Activated CD4-positive, alpha-beta T cell treated with anti-CD3 and anti-CD28 coated beads for 48 hours (primary cell): ENCODE results near the gene SLC10A3.

ENCODE experiments used
- DNase-seq: peaks from one replicate; pipeline ENCODE4 v3.0.0-alpha.2; 2020

The SLC10A3 gene

DNA sequence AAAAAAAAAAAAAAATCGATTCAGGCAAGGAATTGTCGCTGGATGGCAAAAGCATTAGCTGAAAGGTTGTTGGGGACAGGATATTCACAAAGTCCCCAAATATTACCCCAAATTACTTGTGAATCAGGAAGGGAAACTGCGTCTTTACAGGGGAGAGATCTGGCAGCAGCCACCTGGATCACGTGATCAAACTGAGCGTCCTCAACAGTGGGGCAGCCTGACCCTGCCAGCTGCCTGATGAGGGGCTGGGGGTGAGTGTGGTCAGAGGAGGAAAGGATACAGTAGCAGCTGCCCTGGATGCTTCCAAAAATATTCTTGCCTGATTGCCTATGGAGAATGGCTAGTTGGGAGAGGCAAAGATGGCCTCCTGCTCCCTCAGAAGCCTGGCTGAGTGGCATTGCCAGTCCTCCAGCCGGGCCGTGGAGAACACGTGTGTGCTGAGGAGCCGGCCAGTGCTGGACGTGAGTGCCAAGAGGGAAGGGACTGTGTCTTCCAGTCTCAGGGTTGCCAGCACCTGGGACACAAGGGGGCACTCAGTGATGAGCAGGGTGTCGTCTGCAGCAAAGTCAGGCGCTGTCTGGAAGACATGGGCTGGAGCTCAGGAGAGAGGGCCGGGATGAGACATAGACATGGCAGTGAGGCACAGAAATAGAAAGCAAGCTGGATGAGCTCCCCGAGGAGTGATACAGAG lies 8.4 kb downstream of the SLC10A3 start:
- no peak for DNase-seq

DNA sequence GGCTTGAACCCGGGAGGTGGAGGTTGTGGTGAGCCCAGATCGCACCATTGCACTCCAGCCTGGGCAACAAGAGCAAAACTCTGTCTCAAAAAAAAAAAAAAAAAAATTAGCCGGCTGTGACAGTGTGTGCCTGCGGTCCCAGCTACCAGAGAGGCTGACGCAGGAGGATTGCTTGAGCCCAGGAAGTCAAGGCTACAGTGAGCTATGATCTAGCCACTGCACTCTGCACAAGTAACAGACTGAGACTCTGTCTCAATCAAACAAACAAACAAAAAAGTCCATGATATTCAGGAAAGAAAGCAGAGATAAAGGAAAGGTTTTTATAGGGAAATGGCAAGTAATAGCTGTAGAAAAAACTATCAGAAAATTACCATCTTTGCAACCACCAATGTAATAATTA lies 9.2 kb downstream of the SLC10A3 start:
- no peak for DNase-seq

DNA sequence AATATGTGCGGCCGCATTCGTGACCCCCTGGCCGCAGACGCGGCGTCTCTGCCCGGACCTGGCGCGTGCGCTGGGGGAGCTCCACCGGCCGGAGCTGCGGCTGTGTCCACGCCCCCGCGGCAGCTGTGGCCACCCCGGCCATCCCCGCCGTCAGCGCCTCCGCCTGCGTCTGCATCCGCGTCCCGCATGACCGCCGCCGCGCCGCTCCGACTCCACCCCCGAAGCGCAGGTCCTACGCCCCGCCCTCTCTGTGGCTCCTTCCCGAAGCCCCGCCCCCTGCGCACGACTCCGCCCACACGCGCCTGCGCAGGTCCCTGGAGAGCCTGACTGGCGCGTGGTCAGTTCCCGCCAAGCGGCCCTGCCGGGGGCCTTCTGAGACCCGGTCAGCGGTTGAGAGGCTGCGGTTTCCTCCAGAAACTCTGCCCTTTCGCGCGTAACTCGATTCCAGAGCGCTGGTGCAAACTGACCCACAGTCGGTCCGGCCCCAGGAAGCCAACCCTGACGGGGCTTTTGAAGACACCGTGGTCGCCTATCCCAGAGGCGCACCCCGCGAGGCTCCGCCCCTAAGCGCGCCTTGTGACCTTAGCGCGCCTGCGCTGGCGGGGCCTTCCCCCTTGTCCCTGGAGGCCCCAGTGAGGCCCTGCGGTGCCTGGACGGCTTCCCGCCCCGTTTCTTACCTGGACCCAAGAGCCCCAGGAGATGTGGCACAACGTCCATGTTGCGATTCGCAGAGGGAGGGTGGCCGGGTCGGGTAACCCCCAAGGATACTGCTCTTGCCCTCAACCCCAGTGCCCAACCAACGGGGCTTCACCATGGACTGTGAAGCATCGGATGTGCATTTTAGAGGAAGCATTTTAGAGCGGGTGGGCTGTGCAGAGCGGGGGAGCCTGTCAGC lies 11.5 kb downstream of the SLC10A3 start, which contains the start of gene LAGE3:
Gene LAGE3, minus strand, starts transcription at position 554 of the 895 bp plus-strand sequence. Its CDS starts 366 bp downstream, at position 188.
- DNase-seq: peak; percentile 95

DNA sequence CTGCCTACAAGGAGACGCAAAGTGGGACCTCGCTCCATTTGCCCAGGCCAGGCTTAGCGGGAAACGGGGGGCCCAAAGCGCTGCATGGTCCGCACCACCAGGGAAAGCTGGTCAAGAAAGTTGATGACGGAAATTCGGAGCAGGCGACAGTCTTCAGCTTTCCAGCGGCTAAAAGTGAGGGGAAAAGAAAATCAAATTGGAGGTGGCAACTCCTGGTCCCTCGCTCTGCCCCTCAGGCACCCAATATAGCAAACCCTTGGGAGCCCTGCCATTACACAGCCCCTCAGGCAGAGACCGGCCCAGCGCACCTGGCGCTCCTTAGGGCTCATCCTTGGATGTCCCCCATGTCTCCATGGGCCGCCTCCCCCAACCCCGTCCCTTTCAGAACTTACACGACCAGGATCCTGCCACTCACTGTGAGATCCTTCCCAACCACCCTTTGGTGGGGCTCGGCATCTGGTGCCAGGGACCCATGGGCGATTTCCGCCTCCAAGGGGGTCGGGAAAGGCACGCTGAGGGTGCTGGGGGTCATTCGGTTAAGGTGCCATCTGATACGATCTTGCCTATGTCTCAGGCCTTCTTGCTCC lies 12.4 kb downstream of the SLC10A3 start:
- DNase-seq: no peak

DNA sequence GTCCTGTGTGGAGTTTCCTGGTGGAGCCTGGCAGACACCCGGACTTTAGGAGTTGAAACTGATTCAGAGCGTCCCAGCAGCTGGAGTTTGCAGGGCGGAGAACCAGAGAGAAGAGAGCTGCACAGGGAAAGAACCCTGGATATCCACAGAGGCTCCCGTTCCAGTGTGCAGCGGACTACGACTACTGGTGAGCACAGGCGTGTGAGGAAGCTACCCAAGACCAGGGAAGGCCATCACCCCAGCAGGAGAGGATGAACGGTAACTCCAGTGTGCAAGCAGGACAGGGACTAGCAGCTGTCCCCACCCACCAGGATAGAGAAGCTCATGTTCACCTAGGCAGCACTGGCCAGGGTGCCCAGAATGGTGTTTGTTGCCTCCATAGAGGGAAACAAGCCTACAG lies 13.6 kb downstream of the SLC10A3 start:
- no peak for DNase-seq

DNA sequence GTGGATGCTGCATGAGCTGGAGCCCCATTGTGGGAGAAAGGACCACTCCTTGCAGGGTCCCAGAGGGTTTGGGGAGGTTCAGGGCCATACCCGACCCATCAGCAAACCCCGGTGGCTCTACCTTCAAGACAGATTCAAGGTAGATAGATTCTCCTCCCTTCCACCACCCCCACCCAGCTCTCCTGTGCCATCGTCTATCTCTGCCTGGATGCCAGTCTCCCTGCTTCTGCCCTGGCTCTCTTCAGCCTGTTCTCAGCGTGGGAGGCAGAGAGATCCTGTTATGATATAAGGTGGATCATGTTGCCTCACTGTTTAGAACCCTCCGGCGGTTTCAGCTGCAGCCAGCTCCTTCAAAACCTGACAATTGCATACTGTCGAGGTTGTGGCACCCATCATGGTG lies 16.7 kb downstream of the SLC10A3 start:
- DNase-seq: no peak

DNA sequence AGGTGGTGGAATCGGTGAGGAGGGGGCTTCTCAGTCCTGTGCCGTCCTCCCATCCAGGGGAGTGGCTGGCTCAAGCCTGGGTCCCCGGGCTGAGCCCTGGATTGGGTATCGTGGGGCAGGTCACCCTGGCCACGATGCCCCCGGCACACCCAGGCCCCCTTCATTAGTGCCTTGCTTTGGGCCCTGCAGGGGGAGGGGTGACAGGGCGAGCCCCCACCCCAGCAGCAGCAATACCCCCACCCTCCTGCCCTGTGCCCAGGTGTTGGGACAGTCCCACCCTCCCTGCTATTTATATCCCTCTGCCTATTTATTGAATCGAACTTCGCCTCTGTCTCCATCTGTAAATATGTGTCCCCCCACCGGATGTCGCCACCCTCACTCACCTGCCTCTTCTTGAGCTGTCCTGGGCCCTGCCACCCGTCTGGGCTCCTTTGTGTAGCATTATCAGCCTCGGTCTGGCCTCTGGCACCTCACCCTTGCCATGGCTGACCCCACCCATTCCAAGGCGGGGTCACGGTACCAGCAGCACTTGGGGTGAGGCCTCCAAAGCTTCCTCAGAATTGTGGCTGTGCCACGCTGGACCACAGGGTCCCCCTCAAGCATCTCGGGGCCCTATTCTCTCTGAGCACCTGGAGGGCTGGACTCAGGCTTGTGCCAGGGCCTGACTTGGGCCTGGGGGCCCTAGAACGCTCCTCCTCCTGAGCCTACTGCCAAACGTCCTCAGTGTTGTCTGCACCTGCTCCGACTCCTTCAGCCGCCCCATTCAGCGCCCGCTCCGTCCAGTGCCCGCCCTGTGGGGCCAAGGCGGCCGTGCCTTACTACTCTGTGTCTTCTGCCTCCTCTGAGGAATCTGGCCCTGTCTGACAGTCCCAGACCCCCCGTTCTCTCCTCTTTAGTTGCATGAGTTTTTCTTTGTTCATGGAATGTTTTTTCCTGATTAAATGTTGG lies 17.5 kb downstream of the SLC10A3 start:
- no peak for DNase-seq

DNA sequence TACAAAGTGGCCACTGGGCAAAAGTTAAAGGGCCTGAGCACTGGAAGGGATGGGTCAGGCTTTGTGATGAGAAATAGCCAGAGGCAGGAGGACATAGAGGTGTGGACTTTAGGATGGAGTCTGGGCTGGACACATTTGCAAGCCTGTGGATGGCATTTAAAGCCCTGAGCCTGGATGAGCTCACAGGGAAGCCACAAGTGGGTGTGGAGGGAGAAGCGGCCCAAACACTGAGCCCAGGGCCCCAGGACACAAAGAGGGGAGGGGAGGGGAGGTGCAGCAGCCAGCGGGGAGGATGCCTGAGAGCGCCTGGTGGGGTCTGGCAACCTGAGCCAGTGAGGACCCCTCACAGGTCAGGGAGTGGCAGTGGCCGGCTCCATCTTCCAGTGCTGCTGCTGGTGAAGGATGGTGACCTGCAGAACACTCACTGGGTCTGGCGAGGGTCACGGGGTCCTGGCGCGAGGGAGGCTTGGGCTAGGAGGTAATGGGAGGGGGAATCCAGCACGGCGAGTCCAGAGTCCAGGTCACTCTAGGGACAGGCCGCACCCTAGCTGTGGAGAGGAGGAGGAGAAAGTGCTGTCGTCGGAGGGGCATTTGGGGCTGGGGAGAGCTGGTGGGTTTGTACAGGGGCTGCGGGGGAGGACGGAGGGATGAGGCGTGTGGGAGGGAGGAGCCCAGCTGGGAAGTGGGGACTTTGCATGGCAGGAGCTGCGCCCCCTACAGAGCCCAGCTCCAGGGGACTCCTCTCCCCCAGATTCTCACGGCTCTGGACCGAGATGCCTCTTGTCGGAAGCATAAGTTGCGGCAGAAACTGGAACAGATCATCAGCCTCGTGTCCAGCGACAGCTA lies 18.4 kb downstream of the SLC10A3 start:
- no peak for DNase-seq

DNA sequence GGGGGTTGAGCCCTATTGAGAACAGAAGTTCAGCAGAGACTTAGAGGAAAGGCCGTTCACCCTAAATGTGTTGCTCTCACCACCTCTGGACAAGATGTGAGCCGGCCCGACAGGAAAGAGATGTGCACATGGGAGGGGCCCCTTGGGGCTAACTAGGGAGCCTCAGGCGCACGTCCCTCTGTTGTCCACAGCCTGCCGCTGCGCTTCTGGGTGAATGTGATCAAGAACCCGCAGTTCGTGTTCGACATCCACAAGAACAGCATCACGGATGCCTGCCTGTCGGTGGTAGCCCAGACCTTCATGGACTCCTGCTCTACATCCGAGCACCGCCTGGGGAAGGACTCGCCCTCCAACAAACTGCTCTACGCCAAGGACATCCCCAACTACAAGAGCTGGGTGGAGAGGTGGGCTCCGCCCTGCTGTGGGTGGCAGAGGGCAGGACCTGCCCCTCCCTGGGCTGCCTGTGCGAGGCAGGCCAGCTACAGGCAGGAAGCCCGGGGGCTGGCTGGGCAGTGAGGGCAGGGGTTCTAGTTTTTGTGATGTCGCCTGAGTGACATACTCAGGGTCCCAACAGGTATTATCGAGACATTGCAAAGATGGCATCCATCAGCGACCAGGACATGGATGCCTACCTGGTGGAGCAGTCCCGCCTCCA lies 19.4 kb downstream of the SLC10A3 start:
- DNase-seq: no peak

DNA sequence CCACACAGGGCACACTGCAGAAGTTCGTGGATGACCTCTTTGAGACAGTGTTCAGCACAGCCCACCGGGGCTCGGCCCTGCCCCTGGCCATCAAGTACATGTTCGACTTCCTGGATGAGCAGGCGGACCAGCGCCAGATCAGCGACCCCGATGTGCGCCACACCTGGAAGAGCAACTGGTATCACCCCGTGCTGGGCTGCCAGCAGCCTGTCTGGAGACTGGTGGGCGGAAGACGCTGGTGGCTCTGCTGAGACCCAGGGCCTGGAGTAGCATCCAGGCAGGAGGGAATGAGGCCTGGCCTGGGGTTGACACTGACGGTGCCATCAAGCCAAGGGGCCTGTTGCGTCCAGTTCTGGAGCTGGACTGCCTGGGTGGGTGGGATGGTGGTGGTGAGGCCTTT lies 20.0 kb downstream of the SLC10A3 start:
- no peak for DNase-seq

DNA sequence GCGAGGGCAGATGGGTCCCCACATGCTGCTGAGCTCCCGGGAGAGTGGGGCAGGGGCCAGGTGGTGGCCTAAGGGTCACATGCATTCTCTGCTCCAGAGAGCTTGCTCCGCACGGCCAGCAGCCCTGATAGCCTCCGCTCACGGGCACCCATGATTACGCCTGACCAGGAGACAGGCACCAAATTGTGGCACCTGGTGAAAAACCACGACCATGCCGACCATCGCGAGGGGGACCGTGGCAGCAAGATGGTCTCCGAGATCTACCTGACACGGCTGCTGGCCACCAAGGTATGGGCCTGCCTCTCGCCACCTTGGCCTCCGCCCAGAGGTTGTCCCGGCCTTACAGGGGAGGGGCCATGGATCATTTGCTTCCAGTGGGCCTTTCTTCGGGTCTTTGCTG lies 20.5 kb downstream of the SLC10A3 start:
- no peak for DNase-seq

DNA sequence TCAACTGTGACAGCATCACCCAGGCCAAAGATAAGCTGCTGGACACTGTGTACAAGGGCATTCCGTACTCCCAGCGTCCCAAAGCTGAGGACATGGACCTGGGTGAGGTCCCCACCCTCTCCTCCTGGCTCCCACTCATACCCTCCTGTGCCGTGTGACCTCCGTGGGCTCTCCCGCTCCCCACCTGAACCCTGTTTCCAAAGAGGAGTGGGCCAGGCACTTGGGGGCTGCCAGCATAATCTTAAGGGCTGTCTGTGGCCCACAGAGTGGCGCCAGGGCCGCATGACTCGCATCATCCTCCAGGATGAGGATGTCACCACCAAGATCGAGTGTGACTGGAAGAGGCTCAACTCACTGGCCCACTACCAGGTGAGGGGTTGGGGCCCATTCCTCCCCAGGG lies 21.3 kb downstream of the SLC10A3 start:
- DNase-seq: no peak

DNA sequence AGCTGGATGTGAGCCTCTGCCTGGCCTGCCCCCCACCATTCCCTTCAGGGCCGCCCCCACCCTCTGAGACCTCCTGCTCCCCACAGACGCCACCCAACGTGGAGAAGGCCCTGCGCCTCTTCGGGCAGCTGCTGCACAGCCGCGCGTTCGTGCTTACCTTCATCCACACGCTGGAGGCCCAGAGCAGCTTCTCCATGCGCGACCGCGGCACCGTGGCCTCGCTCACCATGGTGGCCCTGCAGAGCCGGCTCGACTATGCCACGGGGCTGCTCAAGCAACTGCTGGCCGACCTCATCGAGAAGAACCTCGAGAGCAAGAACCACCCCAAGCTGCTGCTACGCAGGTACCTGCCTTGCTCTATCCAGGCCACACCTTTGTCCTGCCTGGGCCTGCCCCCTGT lies 22.2 kb downstream of the SLC10A3 start:
- DNase-seq: no peak

DNA sequence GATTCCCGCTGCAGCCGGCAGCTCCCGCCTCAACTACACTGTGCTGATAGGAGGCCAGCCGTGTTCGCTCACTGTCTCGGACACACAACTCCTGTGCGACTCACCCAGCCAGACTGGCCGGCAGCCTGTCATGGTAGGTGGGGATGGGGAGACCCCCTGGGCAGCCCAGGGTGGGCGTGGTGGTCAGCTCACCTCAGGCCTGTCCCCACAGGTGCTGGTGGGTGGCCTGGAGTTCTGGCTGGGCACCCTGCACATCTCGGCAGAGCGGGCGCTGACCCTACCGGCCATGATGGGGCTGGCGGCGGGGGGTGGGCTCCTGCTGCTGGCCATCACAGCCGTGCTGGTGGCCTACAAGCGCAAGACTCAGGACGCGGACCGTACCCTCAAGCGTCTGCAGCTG lies 22.9 kb downstream of the SLC10A3 start:
- no peak for DNase-seq

DNA sequence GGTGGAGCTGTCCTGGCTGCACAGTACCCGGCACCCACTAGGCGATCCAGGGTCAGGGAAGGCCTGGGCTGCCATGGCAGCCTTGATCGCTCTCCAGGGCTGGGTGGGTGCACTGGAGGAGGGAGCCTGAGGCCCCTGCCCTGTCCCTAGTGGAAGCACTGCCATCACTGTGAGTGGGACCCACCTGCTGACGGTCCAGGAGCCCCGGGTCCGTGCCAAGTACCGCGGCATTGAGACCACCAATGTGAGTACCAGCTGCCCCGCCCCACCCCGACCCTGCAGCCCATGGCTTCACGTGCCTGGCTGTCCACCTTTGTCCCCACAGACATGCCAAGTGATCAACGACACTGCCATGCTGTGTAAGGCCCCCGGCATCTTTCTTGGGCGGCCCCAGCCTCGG lies 23.5 kb downstream of the SLC10A3 start:
- DNase-seq: no peak

DNA sequence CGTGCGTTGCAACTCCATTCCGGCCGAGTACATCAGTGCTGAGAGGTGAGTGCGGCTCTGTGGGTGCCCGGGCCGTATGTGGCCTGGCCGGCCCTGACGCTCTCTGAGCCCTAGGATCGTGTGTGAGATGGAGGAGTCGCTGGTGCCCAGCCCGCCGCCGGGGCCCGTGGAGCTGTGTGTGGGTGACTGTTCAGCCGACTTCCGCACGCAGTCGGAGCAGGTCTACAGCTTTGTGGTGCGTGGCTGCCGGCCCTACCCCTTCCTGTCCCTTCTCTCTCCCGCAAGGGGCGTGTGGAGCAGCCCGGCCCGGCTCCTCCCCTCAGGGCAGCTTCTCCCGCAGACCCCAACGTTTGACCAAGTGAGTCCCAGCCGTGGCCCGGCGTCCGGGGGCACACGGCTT lies 24.4 kb downstream of the SLC10A3 start:
- DNase-seq: no peak

DNA sequence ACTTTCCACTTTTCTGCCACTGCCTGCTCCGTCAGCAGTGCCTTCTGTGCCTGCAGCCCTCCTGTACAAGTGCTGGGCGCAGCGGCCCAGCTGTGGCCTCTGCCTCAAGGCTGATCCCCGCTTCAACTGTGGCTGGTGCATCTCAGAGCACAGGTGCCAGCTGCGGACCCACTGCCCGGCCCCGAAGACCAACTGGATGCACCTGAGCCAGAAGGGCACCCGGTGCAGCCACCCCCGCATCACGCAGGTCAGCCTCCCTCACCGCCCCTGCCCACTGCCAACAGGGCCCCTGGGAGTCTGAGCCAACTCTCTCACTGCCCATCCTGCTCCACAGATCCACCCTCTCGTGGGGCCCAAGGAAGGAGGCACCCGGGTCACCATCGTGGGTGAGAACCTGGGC lies 24.8 kb downstream of the SLC10A3 start:
- DNase-seq: no peak

DNA sequence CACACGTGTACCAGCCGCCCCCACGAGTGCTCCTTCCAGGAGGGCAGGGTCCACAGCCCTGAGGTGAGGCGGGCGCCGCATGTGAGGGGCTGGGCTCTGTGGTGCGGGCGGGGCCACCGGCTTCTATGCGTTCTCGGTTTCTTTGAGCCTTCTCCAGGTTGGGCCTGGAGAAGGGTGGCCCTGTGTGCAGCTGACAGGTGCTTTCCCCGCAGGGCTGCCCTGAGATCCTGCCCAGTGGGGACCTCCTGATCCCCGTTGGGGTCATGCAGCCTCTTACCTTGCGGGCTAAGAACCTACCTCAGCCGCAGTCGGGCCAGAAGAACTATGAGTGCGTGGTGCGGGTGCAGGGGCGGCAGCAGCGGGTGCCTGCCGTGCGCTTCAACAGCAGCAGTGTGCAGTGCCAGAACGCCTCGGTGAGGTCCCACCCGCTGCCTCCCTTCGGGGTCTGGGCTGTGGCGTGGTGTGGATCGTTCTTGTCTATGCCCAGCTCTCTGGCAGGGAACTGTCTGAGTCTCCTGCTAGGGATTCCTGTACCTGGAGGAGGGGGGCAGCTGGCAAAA lies 25.5 kb downstream of the SLC10A3 start:
- no peak for DNase-seq

DNA sequence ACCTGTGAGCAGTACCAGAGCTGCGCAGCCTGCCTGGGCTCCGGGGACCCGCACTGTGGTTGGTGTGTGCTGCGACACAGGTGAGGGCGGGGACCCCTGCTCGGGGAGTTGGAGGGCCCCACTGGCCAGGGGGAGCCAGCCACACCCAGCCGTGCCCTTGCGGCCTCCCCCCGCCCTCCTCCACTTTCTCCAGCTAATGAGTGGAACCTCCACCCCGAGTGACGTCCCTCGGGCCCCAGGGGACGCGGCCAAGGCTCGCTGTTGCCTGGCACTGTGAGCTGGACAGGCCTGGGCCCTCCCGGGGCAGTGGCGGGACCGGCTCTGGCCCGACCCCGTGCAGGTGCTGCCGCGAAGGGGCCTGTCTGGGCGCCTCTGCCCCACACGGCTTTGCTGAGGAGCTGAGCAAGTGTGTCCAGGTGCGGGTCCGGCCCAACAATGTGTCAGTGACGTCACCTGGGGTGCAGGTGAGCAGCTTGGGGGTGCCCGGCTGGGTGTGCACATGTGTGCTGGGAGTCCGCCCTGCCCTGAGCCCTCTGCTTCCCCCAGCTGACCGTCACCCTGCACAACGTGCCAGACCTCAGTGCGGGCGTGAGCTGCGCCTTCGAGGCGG lies 26.7 kb downstream of the SLC10A3 start:
- no peak for DNase-seq

DNA sequence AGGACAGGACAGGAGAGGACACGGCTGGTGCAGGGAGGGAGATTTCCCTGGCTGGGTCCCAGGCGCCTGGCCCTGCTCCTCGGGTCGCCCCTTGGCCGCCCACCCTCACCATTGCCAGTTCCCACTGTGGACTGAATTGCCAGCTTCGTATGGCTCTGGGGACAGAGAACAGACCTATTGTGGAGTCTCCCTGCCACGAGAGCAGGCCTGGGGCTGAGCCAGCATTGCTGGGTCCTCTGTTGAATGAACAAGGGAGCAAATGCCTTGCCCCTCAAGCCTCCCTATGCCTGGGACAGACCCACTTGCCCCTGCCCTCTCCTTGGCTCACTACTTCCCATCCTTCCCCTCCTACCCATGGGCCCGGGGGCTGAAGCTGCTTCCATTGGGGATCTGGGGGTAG lies 28.0 kb downstream of the SLC10A3 start:
- DNase-seq: no peak
